Vagina (tissue), 2 donors: ENCODE measurements around the gene THAP8. TPM values are rescaled to one million over a fixed set of nuclear protein-coding genes. Genes with fewer than 3 reads are reported as not detected.

Experiments used
- DNase-seq, 2 donors: peaks; one replicate each; pipeline ENCODE4 v3.0.0-alpha.2; 2017; ENCODE audit errors: extremely low spot score in 2 of 2
- H3K27ac ChIP-seq: fragments of 200-600 bp; sonication (generic); one replicate; pipeline ENCODE4 v1.5.1; 2019
- H3K27me3 ChIP-seq: fragments of 200-600 bp; sonication (generic); one replicate; pipeline ENCODE4 v1.5.1; 2019
- H3K36me3 ChIP-seq, 2 donors: fragments of 200-600 bp; sonication (generic); one replicate each; pipeline ENCODE4 v1.5.1; 2017 to 2019
- H3K4me1 ChIP-seq: fragments of 200-600 bp; sonication (generic); one replicate; pipeline ENCODE4 v1.5.1; 2019
- H3K4me3 ChIP-seq, 2 donors: fragments of 200-600 bp; sonication (generic); 1 replicate in 1 of 2; 2 replicates in 1 of 2; pipeline ENCODE4 v1.5.1; 2016 to 2019
- H3K9me3 ChIP-seq: fragments of 200-600 bp; sonication (generic); one replicate; pipeline ENCODE4 v1.5.1; 2019
- CTCF ChIP-seq, 3 experiments: fragments of 450-650 bp in 2 of 3; fragments of 200-600 bp in 1 of 3; sonication (generic) in 1 of 3; IDR thresholded peaks; one replicate each; pipeline ENCODE4 v1.5.1; 2017 to 2019; ENCODE audit warnings: antibody characterized with exemption in 3 of 3, mild to moderate bottlenecking in 2 of 3, moderate library complexity in 2 of 3
- POLR2A ChIP-seq, 2 donors: fragments of 450-650 bp; IDR thresholded peaks; one replicate each; pipeline ENCODE4 v1.6.1; 2017; ENCODE audit warnings: antibody characterized with exemption in 2 of 2, mild to moderate bottlenecking in 2 of 2, moderate library complexity in 2 of 2
- POLR2AphosphoS5 ChIP-seq, 2 donors: sonication (generic); formaldehyde crosslinking; IDR thresholded peaks; one replicate each; pipeline ENCODE4 v1.9.0; 2017; ENCODE audit warnings: antibody characterized with exemption in 2 of 2, mild to moderate bottlenecking in 2 of 2, low read depth in 1 of 2; ENCODE audit not compliant: insufficient read depth in 1 of 2
- intact Hi-C: fragments of 100-400 bp; cut with DNase I; formaldehyde crosslinking; loops from one replicate; pipeline ENCODE4 v1.15.1; 2023
- total RNA-seq: library from RNA; depleted of rRNA; stranded (reverse); fragments of >200 nt; gene quantifications from one replicate; pipeline ENCODE4 v1.2.3, GENCODE V29; 2016

Gene THAP8
- total RNA-seq, 1 donor from 2014 or later = 12.0 TPM

- H3K27me3 ChIP-seq = no peaks in the 10 kb centered on the region
- TF ChIP-seq POLR2AphosphoS5 (IDR thresholded peaks at IDR 0.05; ENCODE audit: insufficient read depth in 1 of 2, low read depth in 1 of 2) (no peak), POLR2A (IDR thresholded peaks at IDR 0.05) (no peak), CTCF (IDR thresholded peaks at IDR 0.05) (peak in 1 of 3 experiments; percentile 26)
- DNase-seq = no peak
- H3K36me3 ChIP-seq = no peaks in the 10 kb centered on the region
- intact Hi-C loops = no loop called here
- no peaks in the 10 kb centered on the region for H3K9me3 ChIP-seq
- peaks cover 2% of the 10 kb centered on the region for H3K4me1 ChIP-seq
- H3K4me3 ChIP-seq = no peak overlapping the region
- H3K27ac ChIP-seq = no peak overlapping the region
These were observed 6.3 kb upstream of the THAP8 start for GRCh38 chr19:36060430-36060829.

GRCh38 chr19:36059180-36059910 lies 5.3 kb upstream of the THAP8 start:
- TF ChIP-seq CTCF (IDR thresholded peaks at IDR 0.05) (no peak), POLR2A (IDR thresholded peaks at IDR 0.05) (no peak), POLR2AphosphoS5 (IDR thresholded peaks at IDR 0.05; ENCODE audit: insufficient read depth in 1 of 2, low read depth in 1 of 2) (no peak)
- DNase-seq = no peak
- H3K4me3 ChIP-seq = no peak overlapping the region
- no peaks in the 10 kb centered on the region for H3K27me3 ChIP-seq
- peaks cover 9% of the 10 kb centered on the region for H3K4me1 ChIP-seq
- no peak overlapping the region for H3K27ac ChIP-seq
- no peaks in the 10 kb centered on the region for H3K9me3 ChIP-seq
- no peaks in the 10 kb centered on the region for H3K36me3 ChIP-seq
- intact Hi-C loops = loop anchor here (10.0 kb wide), 1 partner anchor 55 kb away; the partner anchor contains the start of genes OVOL3, POLR2I and TBCB

- no peak for DNase-seq
- intact Hi-C loops = loop anchor here (10.0 kb wide), 1 partner anchor 56 kb away; the partner anchor contains the start of genes OVOL3, POLR2I and TBCB
- Histone ChIP-seq H3K36me3 (no peaks in the 10 kb centered on the region), H3K4me3 (no peak overlapping the region), H3K4me1 (peaks cover 9% of the 10 kb centered on the region), H3K27ac (no peak overlapping the region), H3K27me3 (no peaks in the 10 kb centered on the region), H3K9me3 (no peaks in the 10 kb centered on the region)
- TF ChIP-seq POLR2AphosphoS5 (IDR thresholded peaks at IDR 0.05; ENCODE audit: insufficient read depth in 1 of 2, low read depth in 1 of 2) (no peak), POLR2A (IDR thresholded peaks at IDR 0.05) (no peak), CTCF (IDR thresholded peaks at IDR 0.05) (no peak)
These were observed 4.5 kb upstream of the THAP8 start for GRCh38 chr19:36058481-36059179.

GRCh38 chr19:36054733-36055686 lies 925 bp upstream of the THAP8 start, which contains the start of gene WDR62:
Gene WDR62, plus strand, starts transcription at chr19:36054897. Its CDS starts 75 bp downstream, at chr19:36054972.
- no peaks in the 10 kb centered on the region for H3K27me3 ChIP-seq
- DNase-seq = no peak
- H3K4me1 ChIP-seq = peaks cover 25% of the 10 kb centered on the region
- H3K4me3 ChIP-seq = peak within 1 kb of the TSS; percentile 54 to 63
- TF ChIP-seq CTCF (IDR thresholded peaks at IDR 0.05) (no peak), POLR2AphosphoS5 (IDR thresholded peaks at IDR 0.05; ENCODE audit: insufficient read depth in 1 of 2, low read depth in 1 of 2) (no peak), POLR2A (IDR thresholded peaks at IDR 0.05) (no peak)
- intact Hi-C loops = loop anchor here (5.0 to 10.0 kb wide), 2 partner anchors 58 to 60 kb away; partner anchors contain the start of genes OVOL3, POLR2I, SDHAF1 and TBCB
- peak within 1 kb of the TSS; percentile 94 for H3K27ac ChIP-seq
- H3K36me3 ChIP-seq = no peaks in the 10 kb centered on the region
- no peaks in the 10 kb centered on the region for H3K9me3 ChIP-seq
